Epithelial cell of esophagus (primary cell): ENCODE measurements around the gene DCUN1D4.

Experiments
- DNase-seq: peaks from one replicate; pipeline ENCODE4 v3.0.0; 2010; ENCODE audit warnings: low read depth
- H3K4me3 ChIP-seq: 2 replicates; pipeline ENCODE4 v1.5.1; 2011; ENCODE audit warnings: mild to moderate bottlenecking, low read length, control low read depth
- CTCF ChIP-seq: IDR thresholded peaks from 2 replicates; pipeline ENCODE4 v1.5.1; 2011; ENCODE audit warnings: low read depth, mild to moderate bottlenecking, low read length, control low read depth, inconsistent platforms; ENCODE audit not compliant: insufficient read depth; ENCODE audit errors: missing control alignments

Gene DCUN1D4

GRCh38 chr4:51906167-51906958 lies 63.4 kb downstream of the DCUN1D4 start:
- DNase-seq, result no peak
- no peak overlapping the region for H3K4me3 ChIP-seq
- no peak for TF ChIP-seq CTCF

- no peak for DNase-seq
- no peak overlapping the region for H3K4me3 ChIP-seq
- TF ChIP-seq CTCF, result no peak
Measured at GRCh38 chr4:51907006-51907669, 64.2 kb downstream of the DCUN1D4 start.

GRCh38 chr4:51909236-51909703 lies 66.3 kb downstream of the DCUN1D4 start:
- H3K4me3 ChIP-seq, result no peak overlapping the region
- no peak for DNase-seq
- TF ChIP-seq CTCF, result no peak

GRCh38 chr4:51918251-51918650 lies 75.3 kb downstream of the DCUN1D4 start:
- DNase-seq, result peak; percentile 32
- no peak overlapping the region for H3K4me3 ChIP-seq
- no peak for TF ChIP-seq CTCF

- no peak overlapping the region for H3K4me3 ChIP-seq
- DNase-seq, result peak; percentile 20
- no peak for TF ChIP-seq CTCF
Measured at GRCh38 chr4:51923343-51923742, 80.4 kb downstream of the DCUN1D4 start.

GRCh38 chr4:51925307-51925706 lies 82.4 kb downstream of the DCUN1D4 start:
- no peak overlapping the region for H3K4me3 ChIP-seq
- DNase-seq, result no peak
- no peak for TF ChIP-seq CTCF
